HepG2 (cell line): Measurements from ENCODE around the gene HYPK. TPM values are rescaled to one million over a fixed set of nuclear protein-coding genes. Genes with fewer than 3 reads are reported as not detected.

ENCODE experiments used
- CREM ChIP-seq, 2 experiments: sonication (generic) in 1 of 2; formaldehyde crosslinking in 1 of 2; IDR thresholded peaks; 2 replicates each; pipeline versions ENCODE4 v1.4.0 to v1.6.1; 2016 to 2020; ENCODE audit warnings: antibody characterized with exemption in 1 of 2, mild to moderate bottlenecking in 1 of 2, missing genetic modification reagents in 1 of 2
- KDM5B ChIP-seq: sonication (generic); formaldehyde crosslinking; IDR thresholded peaks from 2 replicates; pipeline ENCODE4 v1.4.0; 2020; ENCODE audit warnings: missing genetic modification reagents, mild to moderate bottlenecking, borderline replicate concordance
- MIER2 ChIP-seq: IDR thresholded peaks from 2 replicates; pipeline ENCODE4 v1.6.1; 2016; ENCODE audit warnings: missing biosample characterization, missing genetic modification reagents
- SALL1 ChIP-seq: sonication (generic); formaldehyde crosslinking; IDR thresholded peaks from 2 replicates; pipeline ENCODE4 v1.8.0; 2022; ENCODE audit warnings: mild to moderate bottlenecking, missing genetic modification reagents
- ZNF598 ChIP-seq: sonication (generic); formaldehyde crosslinking; IDR thresholded peaks from 2 replicates; pipeline ENCODE4 v1.5.1; 2020; ENCODE audit warnings: mild to moderate bottlenecking, missing genetic modification reagents, borderline replicate concordance
- ZNF747 ChIP-seq: sonication (generic); formaldehyde crosslinking; IDR thresholded peaks from 2 replicates; pipeline ENCODE4 v1.8.1; 2023; ENCODE audit warnings: missing genetic modification reagents, mild to moderate bottlenecking, borderline replicate concordance
- ZNF775 ChIP-seq: sonication (generic); formaldehyde crosslinking; IDR thresholded peaks from 2 replicates; pipeline ENCODE4 v1.4.0; 2020; ENCODE audit warnings: missing genetic modification reagents, mild to moderate bottlenecking, moderate library complexity, borderline replicate concordance
- ZNF883 ChIP-seq: sonication (generic); formaldehyde crosslinking; IDR thresholded peaks from 2 replicates; pipeline ENCODE4 v1.5.1; 2020; ENCODE audit warnings: mild to moderate bottlenecking, missing genetic modification reagents; ENCODE audit errors: not compliant biosample characterization
- polyA plus RNA-seq, 8 experiments: library from polyadenylated mRNA; depleted of rRNA in 3 of 8; stranded (reverse) in 7 of 8; unstranded in 1 of 8; fragments of >200 nt; fragmentation: Illumina TruSeq in 4 of 8; extraction: Trizol in 4 of 8; gene quantifications; 2 replicates each; pipeline versions ENCODE4 v1.2.1 to v1.2.3, GENCODE V29; 2011 to 2016; ENCODE audit warnings: low read depth in 4 of 8, missing spikeins in 1 of 8, mixed read lengths in 1 of 8; ENCODE audit not compliant: insufficient read depth in 1 of 8
- total RNA-seq, 5 experiments: library from RNA; depleted of rRNA; stranded (reverse); fragments of >200 nt; fragmentation: Illumina TruSeq; extraction: Trizol; gene quantifications; 2 replicates each; pipeline ENCODE4 v1.2.3, GENCODE V29; 2016; ENCODE audit warnings: low read depth in 1 of 5
- TF ChIP-seq, protein P1 (sequence below): sonication (generic); formaldehyde crosslinking; IDR thresholded peaks from 2 replicates; pipeline ENCODE4 v1.9.0; 2021; ENCODE audit warnings: mild to moderate bottlenecking, missing genetic modification reagents
- TF ChIP-seq, protein P2 (sequence below): sonication (generic); formaldehyde crosslinking; IDR thresholded peaks from 2 replicates; pipeline ENCODE4 v1.5.1; 2020; ENCODE audit warnings: mild to moderate bottlenecking, missing genetic modification reagents, moderate library complexity
- TF ChIP-seq, protein P3 (sequence below): sonication (generic); formaldehyde crosslinking; IDR thresholded peaks from 2 replicates; pipeline ENCODE4 v1.5.1; 2020; ENCODE audit warnings: mild to moderate bottlenecking, missing genetic modification reagents, borderline replicate concordance
- TF ChIP-seq, protein P4 (sequence below): sonication (generic); formaldehyde crosslinking; IDR thresholded peaks from 2 replicates; pipeline ENCODE4 v1.8.0; 2022; ENCODE audit warnings: mild to moderate bottlenecking, missing genetic modification reagents, moderate library complexity

HYPK gene
- total and polyA plus RNA-seq, 2 of the 13 experiments (the other 11 are each of a cell fraction or from before 2014, with no cell fraction given): 13.5 to 16.5 TPM

DNA sequence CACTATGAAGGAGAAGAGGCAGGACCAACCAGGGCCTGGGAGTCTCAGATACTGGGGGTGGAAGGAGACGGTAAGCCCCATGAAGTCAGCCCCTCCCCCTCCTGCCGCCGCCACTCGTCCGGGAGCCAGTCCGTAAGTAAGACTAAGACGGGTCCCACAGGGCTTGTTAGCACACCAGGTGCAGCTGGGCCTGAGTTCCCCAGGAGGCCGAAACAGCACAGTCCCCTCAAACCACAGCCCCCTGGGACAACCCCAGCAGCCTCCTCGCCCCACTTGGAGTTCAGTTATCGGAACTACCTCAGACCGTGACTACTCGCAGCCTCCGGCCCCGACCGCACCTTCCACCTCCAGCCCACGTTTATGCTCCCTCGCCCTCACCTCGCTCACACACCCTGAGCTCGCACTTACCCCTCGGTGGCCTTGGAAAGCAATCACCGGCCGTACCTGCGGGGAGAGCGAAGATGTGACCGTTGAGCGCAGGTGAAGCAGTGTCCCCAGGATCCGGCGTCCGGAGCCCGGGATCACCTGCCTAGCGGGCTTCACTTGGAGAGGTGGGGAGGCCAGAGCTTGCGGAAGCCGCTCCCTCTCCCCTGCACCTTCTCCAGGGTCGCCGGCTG is 24.2 kb upstream of the HYPK start (continued):
- TF ChIP-seq, protein P1, sequence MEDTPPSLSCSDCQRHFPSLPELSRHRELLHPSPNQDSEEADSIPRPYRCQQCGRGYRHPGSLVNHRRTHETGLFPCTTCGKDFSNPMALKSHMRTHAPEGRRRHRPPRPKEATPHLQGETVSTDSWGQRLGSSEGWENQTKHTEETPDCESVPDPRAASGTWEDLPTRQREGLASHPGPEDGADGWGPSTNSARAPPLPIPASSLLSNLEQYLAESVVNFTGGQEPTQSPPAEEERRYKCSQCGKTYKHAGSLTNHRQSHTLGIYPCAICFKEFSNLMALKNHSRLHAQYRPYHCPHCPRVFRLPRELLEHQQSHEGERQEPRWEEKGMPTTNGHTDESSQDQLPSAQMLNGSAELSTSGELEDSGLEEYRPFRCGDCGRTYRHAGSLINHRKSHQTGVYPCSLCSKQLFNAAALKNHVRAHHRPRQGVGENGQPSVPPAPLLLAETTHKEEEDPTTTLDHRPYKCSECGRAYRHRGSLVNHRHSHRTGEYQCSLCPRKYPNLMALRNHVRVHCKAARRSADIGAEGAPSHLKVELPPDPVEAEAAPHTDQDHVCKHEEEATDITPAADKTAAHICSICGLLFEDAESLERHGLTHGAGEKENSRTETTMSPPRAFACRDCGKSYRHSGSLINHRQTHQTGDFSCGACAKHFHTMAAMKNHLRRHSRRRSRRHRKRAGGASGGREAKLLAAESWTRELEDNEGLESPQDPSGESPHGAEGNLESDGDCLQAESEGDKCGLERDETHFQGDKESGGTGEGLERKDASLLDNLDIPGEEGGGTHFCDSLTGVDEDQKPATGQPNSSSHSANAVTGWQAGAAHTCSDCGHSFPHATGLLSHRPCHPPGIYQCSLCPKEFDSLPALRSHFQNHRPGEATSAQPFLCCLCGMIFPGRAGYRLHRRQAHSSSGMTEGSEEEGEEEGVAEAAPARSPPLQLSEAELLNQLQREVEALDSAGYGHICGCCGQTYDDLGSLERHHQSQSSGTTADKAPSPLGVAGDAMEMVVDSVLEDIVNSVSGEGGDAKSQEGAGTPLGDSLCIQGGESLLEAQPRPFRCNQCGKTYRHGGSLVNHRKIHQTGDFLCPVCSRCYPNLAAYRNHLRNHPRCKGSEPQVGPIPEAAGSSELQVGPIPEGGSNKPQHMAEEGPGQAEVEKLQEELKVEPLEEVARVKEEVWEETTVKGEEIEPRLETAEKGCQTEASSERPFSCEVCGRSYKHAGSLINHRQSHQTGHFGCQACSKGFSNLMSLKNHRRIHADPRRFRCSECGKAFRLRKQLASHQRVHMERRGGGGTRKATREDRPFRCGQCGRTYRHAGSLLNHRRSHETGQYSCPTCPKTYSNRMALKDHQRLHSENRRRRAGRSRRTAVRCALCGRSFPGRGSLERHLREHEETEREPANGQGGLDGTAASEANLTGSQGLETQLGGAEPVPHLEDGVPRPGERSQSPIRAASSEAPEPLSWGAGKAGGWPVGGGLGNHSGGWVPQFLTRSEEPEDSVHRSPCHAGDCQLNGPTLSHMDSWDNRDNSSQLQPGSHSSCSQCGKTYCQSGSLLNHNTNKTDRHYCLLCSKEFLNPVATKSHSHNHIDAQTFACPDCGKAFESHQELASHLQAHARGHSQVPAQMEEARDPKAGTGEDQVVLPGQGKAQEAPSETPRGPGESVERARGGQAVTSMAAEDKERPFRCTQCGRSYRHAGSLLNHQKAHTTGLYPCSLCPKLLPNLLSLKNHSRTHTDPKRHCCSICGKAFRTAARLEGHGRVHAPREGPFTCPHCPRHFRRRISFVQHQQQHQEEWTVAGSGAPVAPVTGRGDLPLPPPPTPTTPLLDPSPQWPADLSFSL: no peak
- TF ChIP-seq ZNF598 (CRISPR knock-in tag) (0 out of 2 replicates have a peak, but pooled peaks have one; percentile 35), SALL1 (CRISPR knock-in tag) (peak; percentile 30; the same call in 1 of the 2 replicates), CREM (IDR thresholded peaks at IDR 0.05) (no peak), CREM (CRISPR knock-in tag; IDR thresholded peaks at IDR 0.05) (no peak), KDM5B (CRISPR knock-in tag) (no peak), ZNF775 (CRISPR knock-in tag) (no peak), ZNF883 (CRISPR knock-in tag) (no peak), MIER2 (CRISPR knock-in tag) (0 out of 2 replicates have a peak, but pooled peaks have one; percentile 24), ZNF747 (CRISPR knock-in tag) (peak; percentile 46; the same call in 1 of the 2 replicates)
- TF ChIP-seq, protein P2, sequence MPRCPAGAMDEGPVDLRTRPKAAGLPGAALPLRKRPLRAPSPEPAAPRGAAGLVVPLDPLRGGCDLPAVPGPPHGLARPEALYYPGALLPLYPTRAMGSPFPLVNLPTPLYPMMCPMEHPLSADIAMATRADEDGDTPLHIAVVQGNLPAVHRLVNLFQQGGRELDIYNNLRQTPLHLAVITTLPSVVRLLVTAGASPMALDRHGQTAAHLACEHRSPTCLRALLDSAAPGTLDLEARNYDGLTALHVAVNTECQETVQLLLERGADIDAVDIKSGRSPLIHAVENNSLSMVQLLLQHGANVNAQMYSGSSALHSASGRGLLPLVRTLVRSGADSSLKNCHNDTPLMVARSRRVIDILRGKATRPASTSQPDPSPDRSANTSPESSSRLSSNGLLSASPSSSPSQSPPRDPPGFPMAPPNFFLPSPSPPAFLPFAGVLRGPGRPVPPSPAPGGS (CRISPR knock-in tag): peak; percentile 62; the same call in 1 of the 2 replicates
- TF ChIP-seq, protein P3, sequence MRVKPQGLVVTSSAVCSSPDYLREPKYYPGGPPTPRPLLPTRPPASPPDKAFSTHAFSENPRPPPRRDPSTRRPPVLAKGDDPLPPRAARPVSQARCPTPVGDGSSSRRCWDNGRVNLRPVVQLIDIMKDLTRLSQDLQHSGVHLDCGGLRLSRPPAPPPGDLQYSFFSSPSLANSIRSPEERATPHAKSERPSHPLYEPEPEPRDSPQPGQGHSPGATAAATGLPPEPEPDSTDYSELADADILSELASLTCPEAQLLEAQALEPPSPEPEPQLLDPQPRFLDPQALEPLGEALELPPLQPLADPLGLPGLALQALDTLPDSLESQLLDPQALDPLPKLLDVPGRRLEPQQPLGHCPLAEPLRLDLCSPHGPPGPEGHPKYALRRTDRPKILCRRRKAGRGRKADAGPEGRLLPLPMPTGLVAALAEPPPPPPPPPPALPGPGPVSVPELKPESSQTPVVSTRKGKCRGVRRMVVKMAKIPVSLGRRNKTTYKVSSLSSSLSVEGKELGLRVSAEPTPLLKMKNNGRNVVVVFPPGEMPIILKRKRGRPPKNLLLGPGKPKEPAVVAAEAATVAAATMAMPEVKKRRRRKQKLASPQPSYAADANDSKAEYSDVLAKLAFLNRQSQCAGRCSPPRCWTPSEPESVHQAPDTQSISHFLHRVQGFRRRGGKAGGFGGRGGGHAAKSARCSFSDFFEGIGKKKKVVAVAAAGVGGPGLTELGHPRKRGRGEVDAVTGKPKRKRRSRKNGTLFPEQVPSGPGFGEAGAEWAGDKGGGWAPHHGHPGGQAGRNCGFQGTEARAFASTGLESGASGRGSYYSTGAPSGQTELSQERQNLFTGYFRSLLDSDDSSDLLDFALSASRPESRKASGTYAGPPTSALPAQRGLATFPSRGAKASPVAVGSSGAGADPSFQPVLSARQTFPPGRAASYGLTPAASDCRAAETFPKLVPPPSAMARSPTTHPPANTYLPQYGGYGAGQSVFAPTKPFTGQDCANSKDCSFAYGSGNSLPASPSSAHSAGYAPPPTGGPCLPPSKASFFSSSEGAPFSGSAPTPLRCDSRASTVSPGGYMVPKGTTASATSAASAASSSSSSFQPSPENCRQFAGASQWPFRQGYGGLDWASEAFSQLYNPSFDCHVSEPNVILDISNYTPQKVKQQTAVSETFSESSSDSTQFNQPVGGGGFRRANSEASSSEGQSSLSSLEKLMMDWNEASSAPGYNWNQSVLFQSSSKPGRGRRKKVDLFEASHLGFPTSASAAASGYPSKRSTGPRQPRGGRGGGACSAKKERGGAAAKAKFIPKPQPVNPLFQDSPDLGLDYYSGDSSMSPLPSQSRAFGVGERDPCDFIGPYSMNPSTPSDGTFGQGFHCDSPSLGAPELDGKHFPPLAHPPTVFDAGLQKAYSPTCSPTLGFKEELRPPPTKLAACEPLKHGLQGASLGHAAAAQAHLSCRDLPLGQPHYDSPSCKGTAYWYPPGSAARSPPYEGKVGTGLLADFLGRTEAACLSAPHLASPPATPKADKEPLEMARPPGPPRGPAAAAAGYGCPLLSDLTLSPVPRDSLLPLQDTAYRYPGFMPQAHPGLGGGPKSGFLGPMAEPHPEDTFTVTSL (CRISPR knock-in tag): no peak
- TF ChIP-seq, protein P4, sequence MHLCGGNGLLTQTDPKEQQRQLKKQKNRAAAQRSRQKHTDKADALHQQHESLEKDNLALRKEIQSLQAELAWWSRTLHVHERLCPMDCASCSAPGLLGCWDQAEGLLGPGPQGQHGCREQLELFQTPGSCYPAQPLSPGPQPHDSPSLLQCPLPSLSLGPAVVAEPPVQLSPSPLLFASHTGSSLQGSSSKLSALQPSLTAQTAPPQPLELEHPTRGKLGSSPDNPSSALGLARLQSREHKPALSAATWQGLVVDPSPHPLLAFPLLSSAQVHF: 0 out of 2 replicates have a peak, but pooled peaks have one; percentile 52
